Right lobe of liver (tissue), 4 donors: Measurements from ENCODE around the gene SLC50A1.

Experiments
- POLR2A ChIP-seq: fragments of 450-650 bp; IDR thresholded peaks from one replicate; pipeline ENCODE4 v1.6.1; 2017; ENCODE audit warnings: antibody characterized with exemption, mild to moderate bottlenecking
- TF ChIP-seq, protein P1 (sequence below), 4 donors: fragments of 200-600 bp in 3 of 4; fragments of 450-650 bp in 1 of 4; IDR thresholded peaks; one replicate each; pipeline versions ENCODE4 v1.5.1 to v1.8.0; 2016 to 2022; ENCODE audit warnings: antibody characterized with exemption in 4 of 4, mild to moderate bottlenecking in 2 of 4
- donor health status: DM: no; HTN: no; CAD: no.
- donor health status: DM: no; HTN: no; CAD: no.
- donor health status: DM: no; HTN: yes; CAD: no.

- TF ChIP-seq, protein P1, sequence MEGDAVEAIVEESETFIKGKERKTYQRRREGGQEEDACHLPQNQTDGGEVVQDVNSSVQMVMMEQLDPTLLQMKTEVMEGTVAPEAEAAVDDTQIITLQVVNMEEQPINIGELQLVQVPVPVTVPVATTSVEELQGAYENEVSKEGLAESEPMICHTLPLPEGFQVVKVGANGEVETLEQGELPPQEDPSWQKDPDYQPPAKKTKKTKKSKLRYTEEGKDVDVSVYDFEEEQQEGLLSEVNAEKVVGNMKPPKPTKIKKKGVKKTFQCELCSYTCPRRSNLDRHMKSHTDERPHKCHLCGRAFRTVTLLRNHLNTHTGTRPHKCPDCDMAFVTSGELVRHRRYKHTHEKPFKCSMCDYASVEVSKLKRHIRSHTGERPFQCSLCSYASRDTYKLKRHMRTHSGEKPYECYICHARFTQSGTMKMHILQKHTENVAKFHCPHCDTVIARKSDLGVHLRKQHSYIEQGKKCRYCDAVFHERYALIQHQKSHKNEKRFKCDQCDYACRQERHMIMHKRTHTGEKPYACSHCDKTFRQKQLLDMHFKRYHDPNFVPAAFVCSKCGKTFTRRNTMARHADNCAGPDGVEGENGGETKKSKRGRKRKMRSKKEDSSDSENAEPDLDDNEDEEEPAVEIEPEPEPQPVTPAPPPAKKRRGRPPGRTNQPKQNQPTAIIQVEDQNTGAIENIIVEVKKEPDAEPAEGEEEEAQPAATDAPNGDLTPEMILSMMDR (IDR thresholded peaks at IDR 0.05) = no peak
- no peak for TF ChIP-seq POLR2A
These were observed 11.9 kb upstream of the SLC50A1 start for GRCh38 chr1:155123801-155124200.
